ENCODE data around the gene TAB2. TPM values are rescaled to one million over a fixed set of nuclear protein-coding genes. Genes with fewer than 3 reads are reported as not detected.

The TAB2 gene
- total RNA-seq, 4 donors from 2014 or later: 43.6 to 89.9 (median 64.7) TPM

DNA sequence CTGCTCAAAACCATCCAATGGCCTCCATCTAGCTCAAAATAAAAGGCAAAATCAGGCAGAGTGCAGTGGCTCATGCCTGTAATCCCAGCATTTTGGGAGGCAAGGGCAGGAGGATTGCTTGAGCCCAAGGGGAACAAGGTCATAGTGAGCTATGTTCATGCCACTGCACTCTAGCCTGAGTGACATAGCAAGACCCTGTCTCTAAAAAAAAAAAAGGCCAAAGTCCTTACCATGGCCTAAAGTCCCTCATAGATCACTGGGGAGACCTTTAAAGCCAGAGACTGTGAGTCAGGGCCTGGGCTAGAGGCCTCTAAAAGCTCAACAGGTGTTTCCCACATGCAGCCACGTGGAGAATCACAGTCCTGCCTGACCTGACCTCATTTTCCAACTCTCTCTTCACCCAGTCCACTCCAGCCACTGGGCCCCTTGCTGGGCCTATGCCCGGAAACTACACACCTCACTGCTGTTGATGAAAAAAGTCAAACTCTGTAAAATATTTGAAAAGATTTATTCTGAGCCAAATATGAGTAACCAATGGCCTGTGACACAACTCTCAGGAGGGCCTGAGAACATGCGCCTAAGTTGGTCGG is 28.2 kb upstream of the TAB2 start:
- in situ Hi-C loops (cut with MboI; ENCODE audit: low pct_ligation_motif_present in 1 of 4, low pct_unique_long_range_greater_than_20kb in 1 of 4, low sequenced_read_pairs in 3 of 4): no loop called here
- 76% methylated on average over 4 of the region's 4 CpGs; no CpG with 5 or more reads in 1 of the 2 donors for WGBS, 2 donors (ENCODE audit: low coverage in 1 of 2)
- H3K4me1 ChIP-seq: no peaks in the 10 kb centered on the region
- intact Hi-C loops (cut with DNase I; ENCODE audit: low total_unique reads): no loop called here
- TF ChIP-seq EP300 (IDR thresholded peaks at IDR 0.05; ENCODE audit: low read depth) (no peak), POLR2A (IDR thresholded peaks at IDR 0.05) (no peak), POLR2AphosphoS5 (IDR thresholded peaks at IDR 0.05) (no peak)
- TF ChIP-seq, protein P1, sequence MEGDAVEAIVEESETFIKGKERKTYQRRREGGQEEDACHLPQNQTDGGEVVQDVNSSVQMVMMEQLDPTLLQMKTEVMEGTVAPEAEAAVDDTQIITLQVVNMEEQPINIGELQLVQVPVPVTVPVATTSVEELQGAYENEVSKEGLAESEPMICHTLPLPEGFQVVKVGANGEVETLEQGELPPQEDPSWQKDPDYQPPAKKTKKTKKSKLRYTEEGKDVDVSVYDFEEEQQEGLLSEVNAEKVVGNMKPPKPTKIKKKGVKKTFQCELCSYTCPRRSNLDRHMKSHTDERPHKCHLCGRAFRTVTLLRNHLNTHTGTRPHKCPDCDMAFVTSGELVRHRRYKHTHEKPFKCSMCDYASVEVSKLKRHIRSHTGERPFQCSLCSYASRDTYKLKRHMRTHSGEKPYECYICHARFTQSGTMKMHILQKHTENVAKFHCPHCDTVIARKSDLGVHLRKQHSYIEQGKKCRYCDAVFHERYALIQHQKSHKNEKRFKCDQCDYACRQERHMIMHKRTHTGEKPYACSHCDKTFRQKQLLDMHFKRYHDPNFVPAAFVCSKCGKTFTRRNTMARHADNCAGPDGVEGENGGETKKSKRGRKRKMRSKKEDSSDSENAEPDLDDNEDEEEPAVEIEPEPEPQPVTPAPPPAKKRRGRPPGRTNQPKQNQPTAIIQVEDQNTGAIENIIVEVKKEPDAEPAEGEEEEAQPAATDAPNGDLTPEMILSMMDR (IDR thresholded peaks at IDR 0.05): no peak
- H3K27me3 ChIP-seq: no peaks in the 10 kb centered on the region
- H3K27ac ChIP-seq: no peak overlapping the region
- no peaks in the 10 kb centered on the region for H3K9me3 ChIP-seq
- DNase-seq: no peak
- no peaks in the 10 kb centered on the region for H3K36me3 ChIP-seq
- no peak overlapping the region for H3K4me3 ChIP-seq

DNA sequence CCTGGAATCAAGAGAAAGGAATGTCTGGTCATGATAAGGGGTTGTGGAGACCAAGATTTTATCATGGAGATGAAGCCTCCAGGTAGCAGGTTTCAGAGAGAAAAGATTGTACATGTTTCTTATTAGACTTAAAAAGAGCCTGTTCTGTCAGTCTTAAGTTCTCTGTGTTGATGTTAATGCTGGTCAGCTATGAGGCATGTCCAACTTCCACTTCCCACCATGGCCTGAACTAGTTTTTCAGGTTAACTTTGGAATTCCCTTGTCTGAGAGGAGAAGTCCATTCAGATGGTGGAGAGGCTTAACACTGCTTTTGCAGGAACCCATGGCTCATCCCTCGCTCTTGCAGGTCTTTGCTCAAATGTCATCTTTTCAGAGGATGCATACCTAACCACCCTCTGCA is 27.5 kb upstream of the TAB2 start:
- intact Hi-C loops (cut with DNase I; ENCODE audit: low total_unique reads) (no loop called here), in situ Hi-C loops (cut with MboI; ENCODE audit: low pct_ligation_motif_present in 1 of 4, low pct_unique_long_range_greater_than_20kb in 1 of 4, low sequenced_read_pairs in 3 of 4) (no loop called here)
- no peak overlapping the region for H3K27ac ChIP-seq
- 91% methylated on average over 1 of the region's 1 CpG; no CpG with 5 or more reads in 1 of the 2 donors for WGBS, 2 donors (ENCODE audit: low coverage in 1 of 2)
- H3K4me3 ChIP-seq: no peak overlapping the region
- H3K36me3 ChIP-seq: no peaks in the 10 kb centered on the region
- H3K4me1 ChIP-seq: no peaks in the 10 kb centered on the region
- no peaks in the 10 kb centered on the region for H3K9me3 ChIP-seq
- no peak for DNase-seq
- TF ChIP-seq EP300 (IDR thresholded peaks at IDR 0.05; ENCODE audit: low read depth): no peak
- no peak for TF ChIP-seq POLR2AphosphoS5 (IDR thresholded peaks at IDR 0.05)
- TF ChIP-seq, protein P1 (IDR thresholded peaks at IDR 0.05): no peak
- TF ChIP-seq POLR2A (IDR thresholded peaks at IDR 0.05): no peak
- no peaks in the 10 kb centered on the region for H3K27me3 ChIP-seq

DNA sequence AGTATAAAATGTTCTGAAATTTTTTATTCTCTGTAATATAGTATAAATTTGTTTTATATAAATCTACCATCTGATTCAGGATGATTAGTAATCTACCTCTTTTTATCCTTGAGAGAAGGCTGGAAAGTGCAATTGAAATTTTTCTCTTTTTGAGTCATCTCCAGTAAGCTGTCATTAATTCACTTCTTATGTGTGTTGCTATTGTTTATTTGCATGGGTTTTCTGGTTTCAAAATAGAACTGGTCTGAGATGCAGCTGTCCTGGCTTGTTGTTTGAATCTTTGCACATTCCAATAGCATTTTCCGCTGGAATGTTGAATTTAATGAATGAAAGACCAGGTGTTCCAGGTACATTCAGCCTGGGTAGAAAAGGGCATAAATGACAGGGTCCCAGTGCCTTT is 24.3 kb upstream of the TAB2 start:
- intact Hi-C loops (cut with DNase I; ENCODE audit: low total_unique reads) (no loop called here), in situ Hi-C loops (cut with MboI; ENCODE audit: low pct_ligation_motif_present in 1 of 4, low pct_unique_long_range_greater_than_20kb in 1 of 4, low sequenced_read_pairs in 3 of 4) (no loop called here)
- TF ChIP-seq POLR2AphosphoS5 (IDR thresholded peaks at IDR 0.05): no peak
- TF ChIP-seq EP300 (IDR thresholded peaks at IDR 0.05; ENCODE audit: low read depth): no peak
- no peak for TF ChIP-seq POLR2A (IDR thresholded peaks at IDR 0.05)
- TF ChIP-seq, protein P1 (IDR thresholded peaks at IDR 0.05): no peak
- Histone ChIP-seq H3K9me3 (no peaks in the 10 kb centered on the region), H3K4me3 (no peak overlapping the region), H3K36me3 (no peaks in the 10 kb centered on the region), H3K27ac (no peak overlapping the region), H3K27me3 (no peaks in the 10 kb centered on the region), H3K4me1 (no peaks in the 10 kb centered on the region)
- 90 to 100% methylated on average over 1 of the region's 1 CpG for WGBS, 2 donors (ENCODE audit: low coverage in 1 of 2)
- no peak for DNase-seq

DNA sequence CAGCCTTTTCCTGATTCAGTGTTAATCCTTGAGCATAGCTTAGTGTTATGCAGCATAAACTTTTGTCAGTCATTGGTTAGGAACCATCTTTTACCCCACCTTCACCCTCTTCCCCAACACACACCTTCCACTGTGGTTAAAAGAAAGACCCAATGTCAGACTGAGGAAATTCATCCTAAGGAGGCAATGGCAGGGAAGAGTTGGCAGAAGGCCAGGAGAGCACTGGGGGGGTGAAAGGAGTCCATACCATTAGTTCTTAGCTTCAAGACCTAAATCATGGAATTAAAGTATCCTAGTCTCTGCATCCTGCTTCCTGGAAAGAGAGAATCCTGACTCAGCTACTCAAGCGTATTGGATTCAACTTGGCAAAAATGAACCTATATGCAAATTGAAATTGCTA is 16.9 kb upstream of the TAB2 start:
- no peak for TF ChIP-seq POLR2A (IDR thresholded peaks at IDR 0.05)
- no peak for TF ChIP-seq POLR2AphosphoS5 (IDR thresholded peaks at IDR 0.05)
- no peak for TF ChIP-seq EP300 (IDR thresholded peaks at IDR 0.05; ENCODE audit: low read depth)
- TF ChIP-seq, protein P1 (IDR thresholded peaks at IDR 0.05): no peak
- in situ Hi-C loops (cut with MboI; ENCODE audit: low pct_ligation_motif_present in 1 of 4, low pct_unique_long_range_greater_than_20kb in 1 of 4, low sequenced_read_pairs in 3 of 4) (no loop called here), intact Hi-C loops (cut with DNase I; ENCODE audit: low total_unique reads) (no loop called here)
- Histone ChIP-seq H3K9me3 (no peaks in the 10 kb centered on the region), H3K27me3 (no peaks in the 10 kb centered on the region), H3K27ac (no peak overlapping the region), H3K4me1 (no peaks in the 10 kb centered on the region), H3K4me3 (no peak overlapping the region), H3K36me3 (no peaks in the 10 kb centered on the region)
- no peak for DNase-seq
- 86 to 94% methylated on average over 1 of the region's 1 CpG for WGBS, 2 donors (ENCODE audit: low coverage in 1 of 2)
